GM12892 (cell line): ENCODE results near the gene PON3.

ENCODE experiments used
- POLR2A ChIP-seq: IDR thresholded peaks from 2 replicates; pipeline ENCODE4 v1.6.1; 2011; ENCODE audit warnings: low read depth, low read length, control low read depth
- POLR2AphosphoS5 ChIP-seq: IDR thresholded peaks from 2 replicates; pipeline ENCODE4 v1.6.1; 2011; ENCODE audit warnings: low read depth, low read length, control low read depth
- TAF1 ChIP-seq: IDR thresholded peaks from 2 replicates; pipeline ENCODE4 v1.6.1; 2011; ENCODE audit warnings: low read depth, mild to moderate bottlenecking, control low read depth, low read length, borderline replicate concordance

DNA sequence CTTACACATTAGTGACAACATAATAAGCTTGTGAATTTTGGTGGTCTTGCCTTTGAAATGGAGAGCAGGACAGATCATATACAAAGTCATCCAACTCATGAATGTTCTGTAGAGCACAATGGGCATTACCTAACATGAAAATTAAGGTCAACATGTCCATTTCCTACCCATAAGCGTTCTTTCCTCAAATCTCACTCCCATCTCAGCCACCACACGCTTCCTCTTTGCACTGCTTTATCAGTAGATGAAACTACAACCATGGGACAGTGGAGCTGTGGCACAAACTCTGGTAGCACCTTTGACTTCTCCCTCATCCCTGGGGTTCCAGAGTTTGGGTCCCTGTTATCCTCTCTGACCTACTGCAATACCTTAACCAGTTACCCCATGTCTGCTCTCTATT lies 36.4 kb upstream of the PON3 start:
- TF ChIP-seq TAF1 = no peak
- TF ChIP-seq POLR2A = no peak
- no peak for TF ChIP-seq POLR2AphosphoS5
